HepG2 (cell line): ENCODE measurements around the gene PCDHGA2. TPM values are rescaled to one million over a fixed set of nuclear protein-coding genes. Genes with fewer than 3 reads are reported as not detected.
"Not testable (repeated sequence)": the region's sequence is repeated elsewhere in the genome, so short reads cannot be mapped to it uniquely, and the experiment has no call there.

Experiments used
- ATAC-seq: fragments of 200-7000 bp; cut with Tn5 transposase; 3 replicates; pipeline ENCODE4 v1.9.1; 2020; ENCODE audit warnings: mild to moderate bottlenecking, moderate library complexity
- BruUV-seq: library from RNA; stranded (reverse); fragments of 400-500 nt; replicated peaks from 2 replicates; lab custom pipeline; 2021; lab: Mats Ljungman, UMichigan
- CTCF ChIA-PET: fragments of 300-600 bp; formaldehyde crosslinking; extraction: SDS; loops from one replicate; lab custom pipeline; 2021; ENCODE audit warnings: low total read pairs, inconsistent platforms, low intra/inter-chr PET ratio; lab: Yijun Ruan, JAX
- POLR2A ChIA-PET: fragments of 350-600 bp; sonication (Branson Sonifier 250); formaldehyde crosslinking; loops from one replicate; lab custom pipeline; 2020; ENCODE audit warnings: antibody characterized with exemption, inconsistent platforms; lab: Yijun Ruan, JAX
- DNase-seq: peaks from one replicate; pipeline ENCODE4 v3.0.0-alpha.2; 2015; ENCODE audit warnings: low spot score
- FAIRE-seq: peaks from 3 replicates; lab custom pipeline; 2011; peaks lifted over from hg19 to GRCh38; lab: Jason Lieb, UNC
- H2AFZ ChIP-seq: one replicate; pipeline ENCODE4 v1.6.1; 2011; ENCODE audit warnings: low read length, inconsistent platforms
- H3K27ac ChIP-seq: fragments of 300-600 bp; 3 replicates; pipeline ENCODE4 v1.8.0; 2011; ENCODE audit warnings: mixed run types, mild to moderate bottlenecking, mixed read lengths, low read length, inconsistent platforms; ENCODE audit not compliant: insufficient read depth; ENCODE audit errors: extremely low read length
- H3K27me3 ChIP-seq, 2 experiments: fragments of 200-600 bp in 1 of 2; 2 replicates in 1 of 2; 3 replicates in 1 of 2; pipeline versions ENCODE4 v1.6.0 to v1.8.0; 2011; ENCODE audit warnings: low read length in 2 of 2, mild to moderate bottlenecking in 2 of 2, moderate library complexity in 2 of 2, inconsistent platforms in 1 of 2; ENCODE audit not compliant: insufficient read depth in 2 of 2, control insufficient read depth in 1 of 2
- H3K36me3 ChIP-seq, 2 experiments: fragments of 200-600 bp in 1 of 2; replicated peaks in 1 of 2; 2 replicates in 1 of 2; 3 replicates in 1 of 2; pipeline versions ENCODE4 v1.5.1 to v1.8.0; 2011; ENCODE audit warnings: low read length in 2 of 2, inconsistent platforms in 1 of 2; ENCODE audit not compliant: insufficient read depth in 2 of 2, control insufficient read depth in 1 of 2
- H3K4me1 ChIP-seq: 2 replicates; pipeline ENCODE4 v1.5.1; 2012; ENCODE audit warnings: low read length, inconsistent platforms; ENCODE audit not compliant: insufficient read depth
- H3K4me2 ChIP-seq: 2 replicates; pipeline ENCODE4 v1.6.0; 2011; ENCODE audit warnings: low read depth, low read length, inconsistent platforms
- H3K4me3 ChIP-seq, 3 experiments: fragments of 200-600 bp in 1 of 3; sonication (generic), shearing (Covaris generic) in 1 of 3; replicated peaks in 1 of 3; 2 replicates each; pipeline ENCODE4 v1.5.1; 2011 to 2016; ENCODE audit warnings: low read length in 3 of 3, inconsistent platforms in 2 of 3, low read depth in 2 of 3, mild to moderate bottlenecking in 2 of 3, control low read depth in 1 of 3, mixed read lengths in 1 of 3; ENCODE audit not compliant: insufficient read depth in 1 of 3
- H3K79me2 ChIP-seq: one replicate; pipeline ENCODE4 v1.6.1; 2011; ENCODE audit warnings: low read length, inconsistent platforms; ENCODE audit not compliant: insufficient read depth
- H3K9ac ChIP-seq: 2 replicates; pipeline ENCODE4 v1.6.0; 2011; ENCODE audit warnings: mild to moderate bottlenecking, low read depth, low read length, inconsistent platforms; ENCODE audit not compliant: insufficient read depth
- H3K9me3 ChIP-seq: 2 replicates; pipeline ENCODE4 v1.5.1; 2012; ENCODE audit warnings: mild to moderate bottlenecking, low read length
- H4K20me1 ChIP-seq: 2 replicates; pipeline ENCODE4 v1.6.0; 2011; ENCODE audit warnings: inconsistent platforms, mild to moderate bottlenecking, low read length, moderate library complexity; ENCODE audit not compliant: insufficient read depth
- HNRNPK ChIP-seq: fragments of 200-400 bp; formaldehyde crosslinking; IDR thresholded peaks from 2 replicates; pipeline ENCODE4 v1.6.1; 2018; ENCODE audit warnings: low read length, low read depth, moderate library complexity, mild to moderate bottlenecking; ENCODE audit not compliant: poor library complexity, severe bottlenecking
- MAFK ChIP-seq, 2 experiments: IDR thresholded peaks in 1 of 2; conservative IDR thresholded peaks in 1 of 2; 2 replicates each; pipeline ENCODE4 v1.6.1; 2011; ENCODE audit warnings: improper control_type of control experiment in 2 of 2, low read length in 2 of 2
- RAD21 ChIP-seq: fragments of 450-650 bp; formaldehyde crosslinking; IDR thresholded peaks from 2 replicates; pipeline ENCODE4 v1.5.0; 2020; ENCODE audit warnings: mild to moderate bottlenecking
- WGBS: methylation state at CpG from one replicate; pipeline ENCODE4 v1.1.6; 2017; ENCODE audit warnings: low lambda C conversion rate; 5-methylcytosine and 5-hydroxymethylcytosine counted together
- in situ Hi-C: cut with HindIII; loops from 2 replicates; pipeline ENCODE4 v1.10.0; 2017; ENCODE audit warnings: low pct_unique_long_range_greater_than_20kb; ENCODE audit not compliant: extremely low pct_ligation_motif_present
- intact Hi-C: fragments of 100-400 bp; cut with micrococcal nuclease; formaldehyde crosslinking; loops from one replicate; pipeline ENCODE4 v1.10.0; 2022; ENCODE audit not compliant: unreplicated experiment
- polyA plus RNA-seq, 8 experiments: library from polyadenylated mRNA; depleted of rRNA in 3 of 8; stranded (reverse) in 7 of 8; unstranded in 1 of 8; fragments of >200 nt; fragmentation: Illumina TruSeq in 4 of 8; extraction: Trizol in 4 of 8; gene quantifications; 2 replicates each; pipeline versions ENCODE4 v1.2.1 to v1.2.3, GENCODE V29; 2011 to 2016; ENCODE audit warnings: low read depth in 4 of 8, missing spikeins in 1 of 8, mixed read lengths in 1 of 8; ENCODE audit not compliant: insufficient read depth in 1 of 8
- total RNA-seq, 5 experiments: library from RNA; depleted of rRNA; stranded (reverse); fragments of >200 nt; fragmentation: Illumina TruSeq; extraction: Trizol; gene quantifications; 2 replicates each; pipeline ENCODE4 v1.2.3, GENCODE V29; 2016; ENCODE audit warnings: low read depth in 1 of 5

PCDHGA2 gene
- total and polyA plus RNA-seq, 2 of the 13 experiments (the other 11 are each of a cell fraction or from before 2014, with no cell fraction given), result 0.04 to 0.11 TPM

DNA sequence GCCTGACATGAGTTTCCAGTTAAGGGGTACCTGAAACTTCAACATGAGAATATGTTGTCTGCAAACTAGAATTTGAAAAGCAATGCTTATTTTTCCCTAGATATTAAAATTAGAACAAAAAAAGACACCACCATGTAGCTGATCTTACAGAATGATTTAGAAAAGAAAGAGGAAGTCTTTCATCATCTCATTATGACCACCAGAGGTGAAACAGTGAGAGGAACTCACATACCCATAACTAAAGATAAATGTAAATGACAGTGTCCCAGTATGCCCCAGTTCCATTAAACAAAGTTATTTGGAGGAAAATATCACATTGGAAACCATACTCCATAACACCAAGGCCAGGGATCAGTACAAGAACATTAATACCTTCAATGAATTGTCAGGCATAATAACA lies 24.8 kb upstream of the PCDHGA2 start:
- Histone ChIP-seq H3K4me2 (no peak overlapping the region), H3K27ac (no peak overlapping the region), H3K9me3 (peaks cover 41% of the 10 kb centered on the region), H2AFZ (no peak overlapping the region), H3K4me3 (no peak overlapping the region), H3K4me1 (peaks cover 3% of the 10 kb centered on the region; the same call in 1 of the 2 replicates), H3K9ac (no peak overlapping the region), H3K36me3 (peaks cover 1 to 4% of the 10 kb centered on the region in 2 experiments; a peak in 2 of 5 replicates), H3K79me2 (peaks cover 8% of the 10 kb centered on the region), H3K27me3 (no peaks in the 10 kb centered on the region)
- ATAC-seq (no peak), DNase-seq (no peak)
- no TSS peak for BruUV-seq
- POLR2A ChIA-PET, result no interaction called here
- no peak for TF ChIP-seq HNRNPK
- no peak for TF ChIP-seq RAD21 (CRISPR knock-in tag)
- TF ChIP-seq, all 625 proteins: peak for 0
- no peaks in the 10 kb centered on the region for H4K20me1 ChIP-seq
- CTCF ChIA-PET, result no interaction called here
- intact Hi-C loops (no loop called here), in situ Hi-C loops (no loop called here)
- no peak for FAIRE-seq

DNA sequence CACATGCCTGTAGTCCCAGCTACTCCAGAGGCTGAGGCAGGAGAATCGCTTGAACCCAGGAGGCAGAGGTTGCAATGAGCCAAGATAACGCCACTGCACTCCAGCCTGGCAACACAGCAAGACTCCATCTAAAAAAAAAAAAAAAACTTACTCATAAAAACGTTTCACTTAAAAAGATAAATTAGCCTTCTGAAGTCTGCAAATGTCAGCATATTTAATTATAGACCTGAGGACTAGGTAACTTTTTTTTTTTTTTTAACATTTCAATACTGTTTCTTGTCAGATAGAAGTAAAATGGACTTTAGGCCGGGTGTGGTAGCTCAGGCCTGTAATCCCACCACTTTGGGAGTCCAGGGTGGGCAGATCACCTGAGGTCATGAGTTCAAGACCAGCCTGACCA lies 21.6 kb upstream of the PCDHGA2 start:
- H3K27ac ChIP-seq, H3K4me3 ChIP-seq, CTCF ChIA-PET, POLR2A ChIA-PET: not testable (repeated sequence)
- peak in 1 of 2 experiments; percentile 54; a peak in 3 of 4 replicates for TF ChIP-seq MAFK (conservative IDR thresholded peaks at IDR 0.05 in 1 of 2, IDR thresholded peaks at IDR 0.05 in 1 of 2; ENCODE audit: low read length in 2 of 2)
- TF ChIP-seq, all 625 proteins: peak for 1; not testable (repeated sequence) for 624
- H3K36me3 ChIP-seq, result peaks cover 4 to 14% of the 10 kb centered on the region in 2 experiments
- in situ Hi-C loops, H3K9ac ChIP-seq, H3K4me2 ChIP-seq, ATAC-seq, DNase-seq, BruUV-seq, FAIRE-seq, H2AFZ ChIP-seq, H3K27me3 ChIP-seq, intact Hi-C loops, H4K20me1 ChIP-seq: not testable (repeated sequence)
- H3K4me1 ChIP-seq, result peaks cover 26% of the 10 kb centered on the region
- peaks cover 53% of the 10 kb centered on the region for H3K9me3 ChIP-seq
- 88% methylated on average over 4 of the region's 4 CpGs for WGBS
- H3K79me2 ChIP-seq, result peaks cover 23% of the 10 kb centered on the region
